Measurements from ENCODE around the gene CBX4.
"Not testable (repeated sequence)": the region's sequence is repeated elsewhere in the genome, so short reads cannot be mapped to it uniquely, and the experiment has no call there.

Gene CBX4

DNA sequence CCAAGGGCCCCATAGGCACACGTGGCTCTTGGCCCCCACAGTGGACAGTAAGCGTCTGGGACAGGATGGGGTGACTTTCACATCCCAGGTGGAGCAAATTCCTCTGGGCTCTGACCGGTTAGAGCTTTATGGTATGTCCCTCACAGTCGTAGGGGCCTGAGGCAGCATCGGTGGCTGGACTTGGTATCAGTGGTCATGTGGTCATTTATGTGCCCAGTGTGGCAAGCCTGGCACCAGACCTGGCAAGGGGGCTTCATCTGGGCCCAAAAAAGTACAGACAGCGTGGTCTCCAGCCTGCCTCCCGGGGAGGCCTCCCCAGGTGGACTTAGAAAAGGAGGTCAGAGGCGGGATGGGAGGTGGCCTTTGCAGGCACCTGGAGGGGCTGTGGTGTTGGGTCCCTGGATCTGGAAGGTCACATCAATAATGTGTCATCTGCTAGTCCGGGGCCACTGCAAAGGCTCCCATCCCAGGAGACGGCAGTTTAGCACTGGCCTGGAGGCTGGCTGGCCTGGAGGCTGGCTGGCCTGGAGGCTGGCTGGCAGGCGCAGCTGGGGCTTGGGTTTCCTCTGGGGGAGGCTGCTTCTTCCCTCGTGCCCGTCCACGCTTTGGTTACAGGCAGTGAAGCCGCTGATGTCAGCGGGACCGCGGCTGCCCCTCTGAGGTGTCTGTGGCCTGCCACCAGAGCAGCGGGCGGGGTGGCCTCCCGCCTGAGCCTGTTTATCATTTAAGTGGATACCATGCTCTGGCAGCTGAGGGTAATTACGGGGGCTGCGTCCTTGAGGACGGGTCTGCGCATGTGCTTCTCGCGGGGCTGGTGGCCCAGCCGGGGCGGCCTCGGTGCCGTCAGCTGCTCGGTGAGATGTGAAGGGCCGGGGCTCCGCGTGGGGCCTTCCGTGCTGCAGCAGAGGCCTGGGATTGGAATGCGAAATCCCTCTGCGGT lies 20.7 kb upstream of the CBX4 start:
- no peak for DNase-seq (ENCODE audit: low spot score)

DNA sequence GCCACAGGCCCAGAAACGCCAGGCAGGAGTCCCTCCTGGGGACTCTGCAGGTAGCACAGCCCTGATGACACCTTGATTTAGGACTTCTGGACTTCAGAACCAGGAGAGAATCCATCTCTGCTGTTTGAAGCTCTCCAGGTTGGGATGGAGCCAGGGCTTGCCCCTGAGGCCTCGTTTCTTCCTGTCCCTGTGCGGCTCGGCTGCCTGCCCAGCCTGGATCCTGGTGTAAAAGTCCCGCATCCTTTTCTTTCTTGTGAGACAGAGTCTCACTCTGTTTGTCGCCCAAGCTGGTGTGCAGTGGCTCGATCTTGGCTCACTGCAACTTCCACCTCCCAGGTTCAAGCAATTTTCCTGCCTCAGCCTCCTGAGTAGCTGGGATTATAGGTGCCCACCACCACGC lies 17.9 kb upstream of the CBX4 start:
- no peak for DNase-seq (ENCODE audit: low spot score)

- DNase-seq (ENCODE audit: low spot score), result no peak
Measured at GRCh38 chr17:79855331-79856124, 16.3 kb upstream of the CBX4 start.

DNA sequence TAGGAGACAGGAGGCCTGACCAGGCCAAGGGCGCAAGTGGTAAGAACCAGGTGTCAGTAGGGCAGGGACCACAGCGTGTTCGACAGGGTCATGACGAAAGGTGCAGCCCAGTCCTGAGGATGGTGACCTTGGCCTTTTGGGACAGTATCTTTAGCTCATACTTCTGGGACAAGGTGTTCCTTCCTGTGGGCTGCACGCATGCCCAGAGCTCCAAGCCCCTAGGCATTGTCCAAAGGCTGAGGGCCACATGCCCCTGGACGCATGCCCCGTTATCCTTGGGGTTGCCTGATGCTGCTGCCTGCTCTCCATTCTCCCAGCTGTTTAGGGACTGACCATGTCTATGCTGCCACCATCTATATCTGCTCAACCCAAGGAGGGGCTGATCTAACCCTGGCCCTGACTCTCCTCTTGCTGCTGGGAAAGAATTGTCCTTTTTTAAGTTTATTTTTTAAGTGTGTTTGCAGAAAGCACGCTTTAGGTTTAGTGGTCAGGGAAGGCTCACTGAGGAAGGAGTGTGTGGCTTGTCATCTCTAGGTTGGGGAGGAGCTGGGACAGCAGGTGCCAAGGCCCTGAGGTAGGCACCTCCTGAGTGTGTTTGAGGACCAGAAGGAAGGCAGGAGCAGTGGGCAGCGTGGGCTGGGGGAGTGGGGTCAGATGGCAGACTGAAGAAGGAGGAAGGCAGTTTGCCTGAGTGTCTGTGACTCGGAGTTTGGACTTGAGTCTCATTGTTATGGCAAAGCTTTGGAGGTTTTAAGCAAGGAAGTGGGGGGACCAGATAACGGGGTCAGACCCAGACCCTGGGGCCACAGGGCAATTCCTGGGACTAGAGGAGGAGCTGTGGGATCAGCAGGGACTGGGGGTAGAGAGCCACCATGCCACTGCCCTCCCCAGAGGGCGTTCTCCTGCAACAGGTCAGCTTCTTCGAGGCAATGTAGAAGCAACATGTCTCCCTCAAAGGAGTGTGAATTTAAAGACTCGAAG lies 15.1 kb upstream of the CBX4 start:
- DNase-seq (ENCODE audit: low spot score), result no peak

GRCh38 chr17:79853168-79853567 lies 13.9 kb upstream of the CBX4 start:
- DNase-seq (ENCODE audit: low spot score), result not testable (repeated sequence)

DNA sequence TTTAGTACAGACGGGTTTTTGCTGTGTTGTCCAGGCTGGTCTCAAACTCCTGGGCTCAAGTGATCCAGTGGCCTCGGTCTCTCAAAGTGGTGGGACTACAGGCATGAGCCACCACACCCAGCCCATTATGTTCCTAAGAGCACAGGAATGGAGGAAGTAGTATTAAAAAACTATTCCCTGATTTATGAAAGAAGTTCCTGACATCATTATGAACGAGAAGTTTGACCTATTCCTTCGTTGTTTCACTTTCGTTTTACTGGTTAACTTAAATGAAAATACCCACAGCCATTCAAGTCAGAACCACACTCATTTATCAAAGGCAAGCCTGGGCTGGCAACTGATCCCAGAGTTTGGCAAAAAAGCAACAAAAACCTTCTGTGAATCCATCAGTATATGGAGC lies 13.5 kb upstream of the CBX4 start:
- peak; percentile 54 for DNase-seq (ENCODE audit: low spot score)

- no peak for DNase-seq (ENCODE audit: low spot score)
Measured at GRCh38 chr17:79851461-79851817, 12.2 kb upstream of the CBX4 start.

- DNase-seq (ENCODE audit: low spot score), result no peak
Measured at GRCh38 chr17:79850571-79851460, 11.6 kb upstream of the CBX4 start.

DNA sequence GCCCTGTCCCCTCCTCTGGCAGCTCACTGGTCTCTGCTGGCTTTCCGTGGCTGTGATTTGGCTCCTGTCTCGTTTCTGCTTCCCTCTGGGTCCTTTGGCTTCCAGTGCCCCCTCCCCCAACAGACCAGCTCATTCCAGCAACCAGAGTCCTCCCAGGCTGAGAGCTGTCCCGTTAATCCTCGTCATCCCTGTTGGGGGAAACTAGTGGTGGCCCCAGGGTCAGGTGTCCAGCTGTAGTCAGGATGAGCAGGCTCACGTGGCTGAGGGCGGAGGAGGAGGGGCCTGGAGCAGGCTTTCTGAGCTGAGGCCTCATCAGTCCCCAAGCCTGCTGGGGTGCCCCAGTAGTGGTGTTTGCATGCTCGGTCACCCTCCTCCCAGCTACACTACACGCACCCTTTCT lies 10.7 kb upstream of the CBX4 start:
- DNase-seq (ENCODE audit: low spot score), result no peak

- DNase-seq (ENCODE audit: low spot score), result no peak
Measured at GRCh38 chr17:79848370-79848766, 9.1 kb upstream of the CBX4 start.

DNA sequence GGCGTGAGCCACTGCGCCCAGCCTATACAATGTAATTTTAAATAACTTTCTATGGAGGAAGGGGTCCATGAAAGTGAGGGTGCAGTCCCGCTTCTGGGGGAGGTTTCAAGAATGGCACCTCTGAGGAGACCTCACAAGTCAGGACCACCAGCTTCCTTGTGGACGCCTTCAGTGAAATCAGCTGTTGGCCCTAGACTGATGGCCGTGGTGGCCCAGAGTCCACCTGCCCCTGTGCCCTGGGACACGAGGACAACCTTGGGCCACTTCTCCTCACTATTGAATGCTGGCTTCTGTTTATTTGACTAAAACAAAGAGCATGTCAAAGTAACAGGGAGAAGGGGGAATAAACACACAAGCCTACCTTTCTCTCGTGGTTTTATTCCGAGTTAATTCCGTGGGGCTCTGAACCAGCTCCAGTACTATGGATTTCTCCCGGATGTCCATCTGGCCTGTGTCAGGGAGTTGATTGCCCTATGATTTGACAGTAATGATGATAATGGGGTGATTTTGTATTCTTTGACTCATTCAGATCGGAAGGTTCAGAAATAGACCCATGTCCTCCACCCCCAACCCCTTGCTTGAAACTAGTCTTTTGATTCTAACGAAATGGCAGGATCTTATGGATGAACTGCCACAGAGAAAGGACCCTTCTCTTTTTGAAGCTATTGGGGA lies 8.6 kb upstream of the CBX4 start:
- no peak for DNase-seq (ENCODE audit: low spot score)

DNA sequence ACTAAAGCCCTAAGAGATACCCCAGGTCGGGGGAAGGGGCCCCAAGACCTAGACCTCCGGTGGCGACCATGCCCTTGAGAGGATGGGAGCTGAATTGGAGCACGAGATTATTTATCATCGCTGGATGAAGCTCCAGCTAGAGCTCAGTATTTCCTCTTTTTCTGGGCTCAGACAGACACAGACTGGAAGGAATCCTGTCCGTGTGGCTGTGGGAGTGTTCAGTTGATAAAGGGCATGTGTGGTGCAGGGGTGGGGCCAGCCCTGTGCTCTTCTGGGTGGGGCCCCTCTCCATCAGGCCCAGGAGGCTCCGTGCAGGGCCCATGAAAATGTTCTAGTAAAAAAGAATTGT lies 6.3 kb upstream of the CBX4 start:
- DNase-seq (ENCODE audit: low spot score), result peak; percentile 66

DNA sequence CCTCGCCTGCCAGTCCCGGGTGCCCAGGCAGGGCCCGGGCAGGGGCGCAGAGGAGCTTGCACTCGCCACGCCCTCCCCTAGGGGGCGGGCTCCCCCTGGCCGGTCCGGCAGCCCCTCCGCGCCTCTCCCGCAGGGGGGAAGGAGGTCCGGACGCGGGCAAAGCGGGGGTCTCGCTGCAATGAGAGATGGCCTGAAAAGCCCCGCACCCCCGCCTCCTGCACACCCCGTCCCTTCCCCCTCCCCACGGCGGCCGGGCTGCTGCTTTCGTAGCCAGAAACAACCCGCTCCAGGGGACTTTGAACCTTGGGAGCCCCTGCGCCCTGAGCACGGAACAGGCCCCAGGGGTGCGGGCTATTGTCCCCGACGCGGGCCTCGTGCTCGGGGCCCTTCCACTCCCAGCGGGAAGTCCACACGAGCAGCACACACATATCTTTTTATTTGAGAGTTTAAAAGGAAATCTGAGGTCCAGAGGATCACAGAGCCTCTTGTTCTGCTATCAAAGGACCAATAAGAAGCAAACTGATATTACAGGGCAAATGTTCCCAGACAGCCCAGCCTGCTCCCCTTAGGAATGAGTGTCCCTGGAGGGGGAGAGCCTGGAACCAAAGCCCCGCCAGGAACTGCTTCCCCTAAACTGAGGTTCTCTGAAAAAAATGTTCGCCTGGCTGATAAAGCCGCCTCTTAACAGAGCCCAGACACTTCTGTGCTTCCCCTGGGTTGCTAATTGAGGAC lies 5.8 kb upstream of the CBX4 start:
- peak; percentile 76 for DNase-seq (ENCODE audit: low spot score)

- DNase-seq (ENCODE audit: low spot score), result peak; percentile 42
Measured at GRCh38 chr17:79843816-79844800, 4.9 kb upstream of the CBX4 start.

- DNase-seq (ENCODE audit: low spot score), result no peak
Measured at GRCh38 chr17:79843474-79843815, 4.2 kb upstream of the CBX4 start.

DNA sequence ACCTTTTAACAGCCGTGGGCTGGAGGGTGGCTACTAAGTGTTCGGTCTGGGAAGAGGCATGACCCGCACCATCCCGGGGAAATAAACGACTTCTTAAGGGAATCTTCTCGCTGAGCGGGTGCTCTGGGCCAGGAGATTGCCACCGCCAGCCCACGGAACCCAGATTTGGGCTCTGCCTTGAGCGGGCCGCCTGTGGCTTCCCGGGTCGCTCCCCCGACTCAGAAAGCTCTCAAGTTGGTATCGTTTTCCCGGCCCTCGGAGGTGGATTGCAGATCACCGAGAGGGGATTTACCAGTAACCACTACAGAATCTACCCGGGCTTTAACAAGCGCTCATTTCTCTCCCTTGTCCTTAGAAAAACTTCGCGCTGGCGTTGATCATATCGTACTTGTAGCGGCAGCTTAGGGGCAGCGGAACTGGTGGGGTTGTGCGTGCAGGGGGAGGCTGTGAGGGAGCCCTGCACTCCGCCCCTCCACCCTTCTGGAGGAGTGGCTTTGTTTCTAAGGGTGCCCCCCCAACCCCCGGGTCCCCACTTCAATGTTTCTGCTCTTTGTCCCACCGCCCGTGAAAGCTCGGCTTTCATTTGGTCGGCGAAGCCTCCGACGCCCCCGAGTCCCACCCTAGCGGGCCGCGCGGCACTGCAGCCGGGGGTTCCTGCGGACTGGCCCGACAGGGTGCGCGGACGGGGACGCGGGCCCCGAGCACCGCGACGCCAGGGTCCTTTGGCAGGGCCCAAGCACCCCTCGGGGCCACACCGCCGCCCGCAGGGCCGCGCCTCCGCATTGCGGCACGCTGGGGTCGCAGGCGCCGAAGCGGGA lies 3.6 kb upstream of the CBX4 start:
- no peak for DNase-seq (ENCODE audit: low spot score)

DNA sequence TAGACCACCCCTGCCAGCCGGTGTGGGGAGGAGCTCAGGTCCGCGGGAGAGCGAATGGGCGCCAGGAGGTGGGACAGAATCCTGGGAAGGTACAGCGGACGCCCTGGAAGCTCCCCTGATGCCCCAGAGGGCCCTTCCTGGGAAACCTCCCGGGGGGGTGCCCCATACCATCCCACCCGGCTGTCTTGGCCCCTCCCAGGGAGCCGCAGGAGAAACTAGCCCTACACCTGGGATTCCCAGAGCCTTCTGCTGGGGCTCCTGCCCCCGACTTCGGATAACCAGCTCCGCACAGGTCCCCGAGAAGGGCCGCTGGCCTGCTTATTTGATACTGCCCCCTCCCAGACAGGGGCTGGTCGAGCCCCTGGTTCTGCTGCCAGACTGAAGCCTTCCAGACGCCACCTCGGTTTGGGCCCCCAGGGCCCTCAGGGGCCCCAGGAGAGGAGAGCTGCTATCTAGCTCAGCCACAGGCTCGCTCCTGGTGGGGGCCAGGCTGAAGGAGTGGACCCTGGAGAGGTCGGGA lies 3.0 kb upstream of the CBX4 start:
- DNase-seq (ENCODE audit: low spot score), result no peak

Data from COLO829 (cell line).